Amniotic stem cell (primary cell): ENCODE measurements around the gene ADAMTS9.

ENCODE experiments used
- DNase-seq: peaks from one replicate; lab custom pipeline; 2025; lab: John Stamatoyannopoulos, UW

The ADAMTS9 gene

DNA sequence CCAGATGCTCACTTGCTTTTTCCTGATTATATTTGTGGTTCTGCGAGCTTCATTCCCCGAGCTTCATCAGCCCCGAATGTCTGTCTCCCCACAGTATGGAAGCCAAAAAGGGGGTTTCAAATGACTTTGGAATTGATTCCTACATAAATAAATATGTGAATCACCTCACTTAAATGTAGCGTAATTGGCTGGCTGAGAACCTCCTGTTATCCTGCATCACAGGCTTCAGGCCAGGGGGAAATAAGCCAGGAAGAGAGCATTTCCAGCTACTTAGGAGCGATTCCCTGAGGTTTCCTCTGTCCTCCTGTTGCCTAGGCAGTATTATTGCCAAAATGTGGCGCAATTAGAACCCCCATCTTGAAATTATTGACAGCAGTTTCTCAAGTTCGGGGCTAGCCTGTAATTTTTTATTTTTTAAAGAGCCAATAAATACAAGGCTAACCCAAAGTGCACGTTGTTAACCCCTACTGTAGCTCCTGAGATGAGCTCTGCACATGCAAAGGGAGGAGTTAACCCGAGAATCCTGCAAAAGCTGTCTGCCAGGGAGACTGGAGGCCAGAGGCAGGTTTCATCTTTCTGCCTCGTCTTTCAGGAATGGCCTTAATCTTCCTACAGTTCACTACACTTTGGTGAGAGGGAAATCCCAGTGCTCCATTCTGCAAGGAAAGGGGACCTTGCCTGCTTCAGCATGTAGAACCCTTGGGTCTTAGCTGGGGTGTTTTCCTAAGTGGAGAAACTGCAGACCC lies 148.2 kb downstream of the ADAMTS9 start:
- DNase-seq: peak; percentile 27

- no peak for DNase-seq
Measured at GRCh38 chr3:64536166-64536565, 151.6 kb downstream of the ADAMTS9 start.

GRCh38 chr3:64533617-64534317 lies 154.0 kb downstream of the ADAMTS9 start:
- DNase-seq: peak; percentile 87

DNA sequence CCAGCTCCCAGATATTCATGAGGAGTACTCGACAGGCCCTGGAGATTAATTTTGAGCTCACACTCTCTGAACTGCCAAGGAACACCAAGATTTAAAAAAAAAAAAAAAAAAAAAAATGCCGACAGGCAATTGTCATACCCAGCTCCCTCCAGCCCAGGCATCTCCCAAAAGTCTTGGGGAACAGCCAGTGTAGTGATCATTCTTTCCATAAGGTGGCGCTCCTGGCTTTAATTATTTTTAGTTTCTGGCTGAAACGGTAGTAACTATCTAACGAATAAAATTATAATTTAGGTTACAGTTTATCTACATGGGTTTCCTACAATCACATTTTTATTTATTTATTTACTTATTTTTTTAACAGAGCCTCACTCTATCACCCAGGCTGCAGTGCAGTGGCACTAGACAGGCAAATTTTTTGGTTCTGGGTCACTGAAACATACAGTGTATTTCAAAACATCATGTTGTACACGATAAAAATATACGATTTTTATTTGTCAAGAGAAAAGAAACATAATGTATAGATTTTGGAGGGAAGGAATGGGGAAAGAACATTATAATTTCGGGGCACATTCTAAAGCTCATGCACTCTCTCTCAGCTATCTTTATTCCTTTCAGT lies 157.3 kb downstream of the ADAMTS9 start:
- DNase-seq: no peak

- DNase-seq: no peak
Measured at GRCh38 chr3:64523324-64523723, 164.5 kb downstream of the ADAMTS9 start.

DNA sequence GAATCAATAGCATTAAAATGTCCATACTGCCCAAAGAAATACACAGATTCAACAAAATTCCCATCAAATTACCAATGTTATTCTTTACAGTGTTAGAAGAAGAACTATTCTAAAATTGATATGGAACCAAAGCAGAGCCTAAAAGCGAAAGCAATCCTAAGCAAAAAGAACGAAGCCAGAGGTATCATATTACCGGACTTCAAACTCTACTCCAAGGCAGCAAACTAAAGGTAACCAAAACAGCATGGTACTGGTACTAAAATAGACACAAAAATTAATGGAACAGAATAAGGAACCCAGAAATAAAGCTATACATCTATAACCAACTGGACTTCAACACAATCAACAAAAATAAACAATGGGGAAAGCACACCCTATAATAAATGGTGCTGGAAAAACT lies 167.5 kb downstream of the ADAMTS9 start:
- DNase-seq: no peak

- DNase-seq: no peak
Measured at GRCh38 chr3:64518950-64519349, 168.8 kb downstream of the ADAMTS9 start.

DNA sequence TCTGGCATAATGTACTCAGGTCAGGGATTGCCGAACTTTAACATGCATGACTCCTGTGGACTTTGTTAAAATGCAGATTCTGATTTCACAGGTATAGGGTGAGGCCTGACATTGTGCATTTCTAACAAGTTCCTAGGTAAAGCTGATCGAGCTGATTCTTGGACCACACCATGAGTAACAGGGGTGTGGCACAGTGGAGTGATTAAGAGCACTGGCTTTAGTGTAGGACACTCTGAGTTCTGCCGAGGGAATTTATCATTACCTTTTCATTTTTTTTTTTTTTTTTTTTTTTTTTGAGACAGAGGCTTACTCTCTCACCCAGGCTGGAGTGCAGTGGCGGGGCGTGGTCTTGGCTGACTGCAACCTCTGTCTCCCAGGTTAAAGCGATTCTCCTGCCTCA lies 169.3 kb downstream of the ADAMTS9 start:
- no peak for DNase-seq

GRCh38 chr3:64514889-64515288 lies 172.9 kb downstream of the ADAMTS9 start:
- no peak for DNase-seq

- DNase-seq: no peak
Measured at GRCh38 chr3:64509206-64509605, 178.6 kb downstream of the ADAMTS9 start.

DNA sequence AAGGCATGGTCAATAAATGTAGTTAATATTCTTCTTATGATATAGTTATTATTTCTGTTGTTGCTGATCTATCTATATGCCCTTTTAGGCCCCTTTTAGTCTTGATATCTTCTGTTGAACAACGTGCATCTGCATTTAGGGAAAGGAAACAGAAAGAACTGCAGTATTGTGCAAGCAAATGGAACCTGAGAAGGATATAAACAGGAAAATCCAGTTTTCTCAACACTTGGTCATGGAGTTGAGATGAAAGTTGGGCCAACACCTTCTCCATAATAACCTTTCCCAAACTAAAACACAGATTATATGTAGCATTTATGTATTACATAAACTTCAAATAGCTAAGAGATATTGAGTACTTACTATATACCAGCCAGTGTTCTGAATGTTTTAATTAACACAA lies 179.7 kb downstream of the ADAMTS9 start:
- no peak for DNase-seq

GRCh38 chr3:64506255-64506654 lies 181.5 kb downstream of the ADAMTS9 start:
- DNase-seq: no peak

DNA sequence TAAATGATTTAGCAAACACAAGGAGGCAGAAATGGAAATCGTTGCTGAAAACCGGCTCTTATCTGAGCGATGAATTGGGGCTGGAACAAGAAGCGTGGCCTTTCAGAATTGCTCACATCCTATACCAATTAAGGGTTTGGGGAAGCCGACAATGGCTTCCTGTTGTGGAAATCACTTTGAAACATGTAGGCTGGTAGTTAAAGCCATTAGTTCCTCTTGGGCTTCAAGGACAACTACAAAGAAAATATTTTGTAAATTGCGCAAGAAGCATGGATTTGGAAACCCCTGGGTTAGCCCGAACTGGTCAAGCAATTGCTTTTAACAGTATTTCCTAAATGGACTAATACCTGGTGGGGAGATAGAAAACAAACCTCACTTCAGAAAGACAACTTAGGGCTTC lies 182.4 kb downstream of the ADAMTS9 start:
- DNase-seq: no peak

DNA sequence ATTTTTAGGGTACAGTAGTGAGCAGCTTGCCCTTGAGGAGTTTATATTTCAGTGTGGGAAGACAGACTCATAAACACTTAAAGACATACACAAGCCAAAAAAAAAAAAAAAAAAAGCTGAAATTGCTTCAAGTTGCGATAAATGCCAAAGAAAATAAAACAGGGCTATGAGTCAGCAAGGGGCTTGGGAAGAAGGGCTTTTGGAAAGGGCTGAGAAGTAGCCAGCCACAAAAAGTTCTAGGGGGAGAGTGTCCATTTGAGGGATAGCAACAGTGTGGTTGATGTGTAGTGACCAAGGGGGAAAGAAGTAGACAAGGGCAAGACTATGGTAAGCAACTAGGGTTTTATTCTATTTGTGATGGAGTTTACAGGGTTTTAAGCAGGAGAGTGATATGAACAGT lies 185.5 kb downstream of the ADAMTS9 start:
- DNase-seq: no peak

- peak; percentile 80 for DNase-seq
Measured at GRCh38 chr3:64501298-64501906, 186.4 kb downstream of the ADAMTS9 start.

GRCh38 chr3:64496786-64497490 lies 190.9 kb downstream of the ADAMTS9 start:
- DNase-seq: no peak

DNA sequence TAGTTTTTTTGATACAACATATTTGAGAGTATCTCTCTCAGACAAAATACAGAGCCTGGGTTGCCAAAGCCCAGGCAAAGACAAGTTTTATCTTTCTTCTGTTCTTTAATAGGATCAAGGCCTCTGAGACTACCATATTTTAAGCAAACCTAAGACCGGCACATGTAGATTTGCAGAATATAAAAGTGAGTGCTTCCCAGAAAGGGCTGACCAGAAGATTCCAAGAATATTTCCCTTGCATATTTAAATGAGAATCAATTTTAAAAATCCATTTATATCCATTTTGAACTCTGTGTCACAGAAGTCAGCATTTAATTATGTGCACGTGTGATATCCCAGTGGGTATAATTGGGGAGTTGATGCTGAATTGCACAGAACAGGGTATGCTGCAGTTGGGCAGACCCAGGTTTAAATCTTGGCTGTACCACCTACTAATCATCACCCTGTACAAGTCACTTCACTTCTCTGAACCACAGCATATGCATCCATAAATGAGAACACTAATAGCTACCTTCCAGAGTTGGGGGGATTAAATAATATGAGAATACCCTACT lies 191.9 kb downstream of the ADAMTS9 start:
- no peak for DNase-seq

GRCh38 chr3:64495121-64495780 lies 192.5 kb downstream of the ADAMTS9 start:
- no peak for DNase-seq

GRCh38 chr3:64494526-64494925 lies 193.3 kb downstream of the ADAMTS9 start:
- DNase-seq: no peak

GRCh38 chr3:64493149-64493548 lies 194.7 kb downstream of the ADAMTS9 start:
- DNase-seq: no peak

GRCh38 chr3:64491843-64492242 lies 196.0 kb downstream of the ADAMTS9 start:
- DNase-seq: no peak
